ENCODE data around the gene SMARCA1. TPM values are rescaled to one million over a fixed set of nuclear protein-coding genes. Genes with fewer than 3 reads are reported as not detected.

SMARCA1 gene
- polyA plus RNA-seq, 1 experiment, result 76.9 TPM

DNA sequence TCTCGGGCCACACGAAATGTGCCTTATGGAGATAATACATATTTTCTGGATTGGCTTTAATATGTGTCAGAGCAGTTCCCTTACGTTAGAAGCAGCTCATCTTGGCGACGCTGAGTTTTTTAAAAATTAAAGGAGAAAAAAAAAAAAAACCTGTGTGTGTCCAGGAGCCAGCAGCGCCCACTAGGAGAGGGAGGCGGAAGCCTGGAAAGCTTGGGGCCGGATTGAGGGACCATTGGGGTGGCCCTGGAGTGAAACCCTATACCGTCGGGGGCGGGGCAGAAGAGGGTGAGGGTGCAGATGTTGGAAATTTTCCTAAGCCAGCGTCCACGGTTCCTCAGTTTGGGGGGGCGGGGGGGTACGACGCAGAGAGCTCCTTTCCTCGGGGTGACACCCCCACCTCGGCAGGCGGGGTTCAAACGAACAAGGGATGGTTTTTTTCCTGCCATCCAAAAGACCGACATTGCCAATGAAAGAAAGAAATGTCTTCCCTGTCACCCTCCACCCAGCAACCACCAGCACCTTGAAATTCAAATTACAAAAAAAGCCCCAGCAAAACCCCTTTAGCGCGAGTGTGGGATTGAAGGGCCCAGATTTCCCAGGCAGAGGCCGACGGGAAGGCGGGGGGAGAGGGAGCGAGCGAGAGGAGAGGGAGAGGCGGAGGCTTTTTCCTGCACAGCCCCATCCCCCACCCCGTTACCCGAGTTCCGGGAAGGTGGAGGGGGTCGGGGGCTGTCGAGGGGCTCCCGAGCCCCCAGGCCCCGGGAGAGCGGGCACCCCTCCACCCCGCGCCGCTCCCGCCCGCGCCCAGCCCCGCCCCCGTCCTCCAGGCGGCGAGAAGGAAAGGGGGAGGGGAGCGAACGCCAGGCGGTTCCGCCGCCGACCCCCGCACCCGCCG lies 859 bp downstream of the SMARCA1 start:
- Histone ChIP-seq H3K27ac (ENCODE audit: low read depth, low read length) (no peak overlapping the region), H3K27me3 (ENCODE audit: control insufficient read depth, insufficient read depth, low read length) (no peaks in the 10 kb centered on the region), H3K4me3 (ENCODE audit: low read depth, low read length) (peak overlapping the region; percentile 79), H3K9me3 (ENCODE audit: control insufficient read depth, insufficient read depth, low read length) (no peaks in the 10 kb centered on the region; the same call in 1 of the 2 replicates)
- ChIA-PET POLR2A (interaction anchor here (1.2 kb wide), 1 partner anchor 18 kb away, joined by 3 read pairs; the partner anchor contains the start of gene OCRL), CTCF (interaction anchor here (0.6 to 0.9 kb wide), 5 partner anchors 12 to 147 kb away, joined by 3 to 4 read pairs (median 3); no protein-coding TSS in a partner anchor)
- no peak for DNase-seq (ENCODE audit: low read depth, low spot score)
- TF ChIP-seq CTCF (IDR thresholded peaks at IDR 0.05; ENCODE audit: low read depth, low read length), result peak; percentile 35; the same call in 1 of the 2 replicates

DNA sequence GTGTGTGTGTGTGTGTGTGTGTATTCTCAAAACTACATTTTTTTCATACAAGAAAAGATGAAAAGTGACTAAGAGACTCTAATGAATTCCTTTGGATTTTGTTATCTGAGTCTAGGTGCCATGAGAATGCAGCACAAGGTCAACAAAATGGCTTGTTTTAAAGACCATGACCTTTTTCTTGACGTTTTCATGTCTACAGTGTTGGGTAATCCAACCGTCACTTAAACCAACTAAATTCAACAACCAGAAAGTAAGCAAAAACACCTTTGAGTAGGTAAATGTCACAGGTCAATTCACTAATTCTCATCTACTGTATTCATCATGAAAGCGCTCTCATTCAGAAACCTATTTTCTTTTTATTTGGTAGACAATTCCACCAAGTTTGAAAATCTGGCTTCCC lies 3.1 kb downstream of the SMARCA1 start:
- no peak for TF ChIP-seq CTCF (IDR thresholded peaks at IDR 0.05; ENCODE audit: low read depth, low read length)
- Histone ChIP-seq H3K4me3 (ENCODE audit: low read depth, low read length) (no peak overlapping the region), H3K27ac (ENCODE audit: low read depth, low read length) (no peak overlapping the region), H3K9me3 (ENCODE audit: control insufficient read depth, insufficient read depth, low read length) (no peaks in the 10 kb centered on the region; the same call in 1 of the 2 replicates), H3K27me3 (ENCODE audit: control insufficient read depth, insufficient read depth, low read length) (no peaks in the 10 kb centered on the region)
- ChIA-PET POLR2A (no interaction called here), CTCF (interaction anchor here (0.6 kb wide), 1 partner anchor 43 kb away, joined by 3 read pairs; no protein-coding TSS in a partner anchor)
- no peak for DNase-seq (ENCODE audit: low read depth, low spot score)

- Histone ChIP-seq H3K27ac (ENCODE audit: low read depth, low read length) (no peak overlapping the region), H3K27me3 (ENCODE audit: control insufficient read depth, insufficient read depth, low read length) (no peaks in the 10 kb centered on the region), H3K9me3 (ENCODE audit: control insufficient read depth, insufficient read depth, low read length) (no peaks in the 10 kb centered on the region), H3K4me3 (ENCODE audit: low read depth, low read length) (no peak overlapping the region)
- ChIA-PET CTCF (no interaction called here), POLR2A (no interaction called here)
- no peak for DNase-seq (ENCODE audit: low read depth, low spot score)
- TF ChIP-seq CTCF (IDR thresholded peaks at IDR 0.05; ENCODE audit: low read depth, low read length), result no peak
Observed at GRCh38 chrX:129516402-129516801, 6.9 kb downstream of the SMARCA1 start.

- CTCF ChIA-PET, result no interaction called here
Observed at GRCh38 chrX:129512409-129512808, 10.9 kb downstream of the SMARCA1 start.

More at GRCh38 chrX:129512409-129512808, 10.9 kb downstream of the SMARCA1 start:
- Histone ChIP-seq H3K4me3 (ENCODE audit: low read depth, low read length) (no peak overlapping the region), H3K27ac (ENCODE audit: low read depth, low read length) (no peak overlapping the region), H3K27me3 (ENCODE audit: control insufficient read depth, insufficient read depth, low read length) (no peaks in the 10 kb centered on the region), H3K9me3 (ENCODE audit: control insufficient read depth, insufficient read depth, low read length) (no peaks in the 10 kb centered on the region)
- POLR2A ChIA-PET, result no interaction called here
- DNase-seq (ENCODE audit: low read depth, low spot score), result no peak
- TF ChIP-seq CTCF (IDR thresholded peaks at IDR 0.05; ENCODE audit: low read depth, low read length), result no peak
